WTC11 (cell line): Measurements from ENCODE around the gene POLR3H.
"Not testable (repeated sequence)": the region's sequence is repeated elsewhere in the genome, so short reads cannot be mapped to it uniquely, and the experiment has no call there.

ENCODE experiments used
- AFF4 ChIP-seq: sonication (generic); formaldehyde crosslinking; IDR thresholded peaks from 2 replicates; pipeline ENCODE4 v1.8.1; 2023; ENCODE audit warnings: mild to moderate bottlenecking, missing genetic modification reagents, borderline replicate concordance
- E2F4 ChIP-seq: sonication (generic); formaldehyde crosslinking; IDR thresholded peaks from 2 replicates; pipeline ENCODE4 v1.8.1; 2022; ENCODE audit warnings: low read depth, mild to moderate bottlenecking, moderate library complexity, missing genetic modification reagents, borderline replicate concordance
- IRF2 ChIP-seq: sonication (generic); formaldehyde crosslinking; IDR thresholded peaks from 2 replicates; pipeline ENCODE4 v1.8.0; 2022; ENCODE audit warnings: low read depth, missing genetic modification reagents, borderline replicate concordance
- NR3C1 ChIP-seq: sonication (generic); formaldehyde crosslinking; conservative IDR thresholded peaks from 2 replicates; pipeline ENCODE4 v1.8.1; 2023; ENCODE audit warnings: low read depth, mild to moderate bottlenecking, missing genetic modification reagents
- SMAD3 ChIP-seq: sonication (generic); formaldehyde crosslinking; IDR thresholded peaks from 2 replicates; pipeline ENCODE4 v1.8.0; 2022; ENCODE audit warnings: missing genetic modification reagents, mild to moderate bottlenecking, borderline replicate concordance
- ZNF281 ChIP-seq: sonication (generic); formaldehyde crosslinking; IDR thresholded peaks from 2 replicates; pipeline ENCODE4 v1.8.0; 2023; ENCODE audit warnings: mild to moderate bottlenecking, missing genetic modification reagents
- ZNF423 ChIP-seq: fragments of 250-450 bp; sonication (Bioruptor Pico); IDR thresholded peaks from 2 replicates; pipeline ENCODE4 v2.1.2; 2022; ENCODE audit warnings: mild to moderate bottlenecking, moderate library complexity
- TF ChIP-seq, protein P1 (sequence below): fragments of 200-600 bp; IDR thresholded peaks from 2 replicates; pipeline ENCODE4 v1.8.0; 2022; ENCODE audit warnings: antibody characterized with exemption
- TF ChIP-seq, protein P2 (sequence below): sonication (generic); formaldehyde crosslinking; IDR thresholded peaks from 2 replicates; pipeline ENCODE4 v1.8.1; 2023; ENCODE audit warnings: mild to moderate bottlenecking, missing genetic modification reagents, moderate library complexity
- TF ChIP-seq, protein P3 (sequence below): sonication (generic); formaldehyde crosslinking; IDR thresholded peaks from 2 replicates; pipeline ENCODE4 v1.8.0; 2022; ENCODE audit warnings: mild to moderate bottlenecking, missing genetic modification reagents

DNA sequence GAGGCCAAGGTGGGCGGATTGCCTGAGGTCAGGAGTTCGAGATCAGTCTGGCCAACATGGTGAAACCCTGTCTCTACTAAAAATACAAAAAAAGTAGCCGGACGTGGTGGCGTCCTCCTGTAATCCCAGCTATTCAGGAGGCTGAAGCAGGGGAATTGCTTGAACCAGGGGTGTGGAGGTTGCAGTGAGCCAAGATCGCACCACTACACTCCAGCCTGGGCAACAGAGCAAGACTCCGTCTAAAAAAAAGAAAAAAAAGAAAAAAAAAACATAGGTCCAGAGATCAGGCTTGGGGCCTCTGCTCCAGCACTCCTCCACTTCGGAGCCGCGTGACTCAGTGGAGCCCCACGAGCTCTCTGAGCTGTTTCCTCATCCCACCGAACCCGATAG, 14.0 kb upstream of the POLR3H start:
- TF ChIP-seq, protein P1, sequence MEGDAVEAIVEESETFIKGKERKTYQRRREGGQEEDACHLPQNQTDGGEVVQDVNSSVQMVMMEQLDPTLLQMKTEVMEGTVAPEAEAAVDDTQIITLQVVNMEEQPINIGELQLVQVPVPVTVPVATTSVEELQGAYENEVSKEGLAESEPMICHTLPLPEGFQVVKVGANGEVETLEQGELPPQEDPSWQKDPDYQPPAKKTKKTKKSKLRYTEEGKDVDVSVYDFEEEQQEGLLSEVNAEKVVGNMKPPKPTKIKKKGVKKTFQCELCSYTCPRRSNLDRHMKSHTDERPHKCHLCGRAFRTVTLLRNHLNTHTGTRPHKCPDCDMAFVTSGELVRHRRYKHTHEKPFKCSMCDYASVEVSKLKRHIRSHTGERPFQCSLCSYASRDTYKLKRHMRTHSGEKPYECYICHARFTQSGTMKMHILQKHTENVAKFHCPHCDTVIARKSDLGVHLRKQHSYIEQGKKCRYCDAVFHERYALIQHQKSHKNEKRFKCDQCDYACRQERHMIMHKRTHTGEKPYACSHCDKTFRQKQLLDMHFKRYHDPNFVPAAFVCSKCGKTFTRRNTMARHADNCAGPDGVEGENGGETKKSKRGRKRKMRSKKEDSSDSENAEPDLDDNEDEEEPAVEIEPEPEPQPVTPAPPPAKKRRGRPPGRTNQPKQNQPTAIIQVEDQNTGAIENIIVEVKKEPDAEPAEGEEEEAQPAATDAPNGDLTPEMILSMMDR, result not testable (repeated sequence)
- TF ChIP-seq, protein P2, sequence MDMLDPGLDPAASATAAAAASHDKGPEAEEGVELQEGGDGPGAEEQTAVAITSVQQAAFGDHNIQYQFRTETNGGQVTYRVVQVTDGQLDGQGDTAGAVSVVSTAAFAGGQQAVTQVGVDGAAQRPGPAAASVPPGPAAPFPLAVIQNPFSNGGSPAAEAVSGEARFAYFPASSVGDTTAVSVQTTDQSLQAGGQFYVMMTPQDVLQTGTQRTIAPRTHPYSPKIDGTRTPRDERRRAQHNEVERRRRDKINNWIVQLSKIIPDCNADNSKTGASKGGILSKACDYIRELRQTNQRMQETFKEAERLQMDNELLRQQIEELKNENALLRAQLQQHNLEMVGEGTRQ (CRISPR knock-in tag), result not testable (repeated sequence)
- TF ChIP-seq NR3C1 (CRISPR knock-in tag); ZNF281 (CRISPR knock-in tag); E2F4; AFF4; SMAD3 (CRISPR knock-in tag); ZNF423 (CRISPR knock-in tag); IRF2: not testable (repeated sequence)
- TF ChIP-seq, protein P3, sequence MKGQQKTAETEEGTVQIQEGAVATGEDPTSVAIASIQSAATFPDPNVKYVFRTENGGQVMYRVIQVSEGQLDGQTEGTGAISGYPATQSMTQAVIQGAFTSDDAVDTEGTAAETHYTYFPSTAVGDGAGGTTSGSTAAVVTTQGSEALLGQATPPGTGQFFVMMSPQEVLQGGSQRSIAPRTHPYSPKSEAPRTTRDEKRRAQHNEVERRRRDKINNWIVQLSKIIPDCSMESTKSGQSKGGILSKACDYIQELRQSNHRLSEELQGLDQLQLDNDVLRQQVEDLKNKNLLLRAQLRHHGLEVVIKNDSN (CRISPR knock-in tag), result not testable (repeated sequence)
